LNCAP (cell line): ENCODE results near the gene EDN2.

Experiments
- TF ChIP-seq, protein P1 (sequence below): fragments of 450-650 bp; IDR thresholded peaks from 2 replicates; pipeline ENCODE4 v1.5.1; 2017; ENCODE audit warnings: mild to moderate bottlenecking

The EDN2 gene

DNA sequence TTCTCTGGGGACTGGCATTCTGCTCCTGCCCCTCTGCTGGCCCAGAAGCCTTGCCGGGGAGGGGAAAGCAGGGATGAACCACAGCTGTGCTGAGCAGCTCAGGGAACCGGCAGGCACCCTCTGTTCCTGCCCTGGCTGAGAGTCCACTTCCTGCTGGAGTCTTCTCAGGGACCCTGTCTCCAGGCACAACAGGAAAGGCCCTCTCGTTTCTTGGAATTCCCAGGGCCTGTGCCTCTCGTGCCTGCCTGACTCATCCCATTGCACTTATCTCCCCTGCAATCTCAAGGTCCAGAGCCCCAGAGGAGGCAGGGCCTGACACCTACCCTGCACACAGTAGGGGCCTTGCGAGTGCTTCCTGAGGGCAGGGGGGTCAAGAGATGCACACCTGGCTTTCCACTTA is 1.1 kb upstream of the EDN2 start:
- TF ChIP-seq, protein P1, sequence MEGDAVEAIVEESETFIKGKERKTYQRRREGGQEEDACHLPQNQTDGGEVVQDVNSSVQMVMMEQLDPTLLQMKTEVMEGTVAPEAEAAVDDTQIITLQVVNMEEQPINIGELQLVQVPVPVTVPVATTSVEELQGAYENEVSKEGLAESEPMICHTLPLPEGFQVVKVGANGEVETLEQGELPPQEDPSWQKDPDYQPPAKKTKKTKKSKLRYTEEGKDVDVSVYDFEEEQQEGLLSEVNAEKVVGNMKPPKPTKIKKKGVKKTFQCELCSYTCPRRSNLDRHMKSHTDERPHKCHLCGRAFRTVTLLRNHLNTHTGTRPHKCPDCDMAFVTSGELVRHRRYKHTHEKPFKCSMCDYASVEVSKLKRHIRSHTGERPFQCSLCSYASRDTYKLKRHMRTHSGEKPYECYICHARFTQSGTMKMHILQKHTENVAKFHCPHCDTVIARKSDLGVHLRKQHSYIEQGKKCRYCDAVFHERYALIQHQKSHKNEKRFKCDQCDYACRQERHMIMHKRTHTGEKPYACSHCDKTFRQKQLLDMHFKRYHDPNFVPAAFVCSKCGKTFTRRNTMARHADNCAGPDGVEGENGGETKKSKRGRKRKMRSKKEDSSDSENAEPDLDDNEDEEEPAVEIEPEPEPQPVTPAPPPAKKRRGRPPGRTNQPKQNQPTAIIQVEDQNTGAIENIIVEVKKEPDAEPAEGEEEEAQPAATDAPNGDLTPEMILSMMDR, result no peak

DNA sequence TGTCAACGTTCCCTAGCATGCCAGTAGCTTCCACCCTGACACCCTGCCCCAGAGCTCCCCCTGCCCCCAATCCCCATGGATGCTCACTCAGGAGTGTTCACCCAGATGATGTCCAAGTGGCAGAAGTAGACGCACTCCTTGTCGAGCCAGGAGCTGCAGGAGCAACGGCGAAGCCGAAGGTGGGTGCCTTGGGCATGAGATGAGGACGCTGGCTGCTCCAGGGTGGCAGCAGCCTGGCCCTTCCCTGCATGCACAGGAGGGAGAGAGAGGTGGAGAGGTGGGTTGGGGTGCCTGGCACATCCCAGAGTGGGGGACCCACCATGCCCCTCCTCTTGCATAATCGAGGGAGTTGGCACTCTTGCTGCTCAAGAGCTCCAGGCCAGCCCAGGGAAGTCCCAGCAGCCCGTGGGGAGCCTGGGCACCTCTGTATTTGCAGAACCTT is 502 bp downstream of the EDN2 start:
- TF ChIP-seq, protein P1, result no peak

DNA sequence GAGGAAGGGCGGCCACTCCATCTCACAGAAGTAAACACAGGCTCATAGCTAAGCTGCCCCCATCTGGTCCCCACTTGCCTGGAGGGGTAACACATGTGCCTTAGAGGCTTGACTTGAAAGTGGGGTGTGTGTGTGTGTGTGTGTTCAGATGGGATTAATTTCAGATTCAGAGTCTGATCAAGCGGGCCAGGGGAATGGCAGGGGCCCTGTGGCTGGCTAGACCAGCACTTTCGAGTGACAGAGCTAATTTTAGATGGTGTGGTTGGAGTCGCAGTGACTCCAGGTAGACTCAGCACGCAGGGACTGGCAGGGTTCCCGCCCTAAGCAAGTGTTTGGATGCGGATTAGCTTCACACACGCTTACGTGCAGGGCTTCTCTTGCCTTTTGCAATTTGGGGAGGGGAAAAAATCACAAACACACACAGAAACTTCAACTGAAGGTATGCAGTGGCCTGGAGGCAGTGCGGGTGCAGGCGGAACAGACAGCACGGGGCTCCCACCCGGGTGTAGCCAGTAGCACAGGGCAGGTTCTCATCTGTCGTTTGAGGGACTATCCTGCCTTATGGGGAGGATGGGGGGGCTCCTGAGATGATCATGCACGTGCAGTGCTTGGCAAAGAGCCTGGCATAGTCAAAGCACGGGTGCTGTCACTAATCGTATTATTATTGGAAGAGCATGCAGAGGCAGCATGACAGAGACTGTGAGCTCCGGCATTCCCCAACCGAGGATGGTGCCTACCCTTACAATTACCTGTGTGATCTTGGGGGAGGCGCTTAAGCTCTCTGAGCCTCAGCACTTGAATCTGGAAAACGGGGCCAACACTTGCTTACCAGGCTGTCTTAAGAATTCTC is 1.3 kb downstream of the EDN2 start:
- TF ChIP-seq, protein P1, result no peak

DNA sequence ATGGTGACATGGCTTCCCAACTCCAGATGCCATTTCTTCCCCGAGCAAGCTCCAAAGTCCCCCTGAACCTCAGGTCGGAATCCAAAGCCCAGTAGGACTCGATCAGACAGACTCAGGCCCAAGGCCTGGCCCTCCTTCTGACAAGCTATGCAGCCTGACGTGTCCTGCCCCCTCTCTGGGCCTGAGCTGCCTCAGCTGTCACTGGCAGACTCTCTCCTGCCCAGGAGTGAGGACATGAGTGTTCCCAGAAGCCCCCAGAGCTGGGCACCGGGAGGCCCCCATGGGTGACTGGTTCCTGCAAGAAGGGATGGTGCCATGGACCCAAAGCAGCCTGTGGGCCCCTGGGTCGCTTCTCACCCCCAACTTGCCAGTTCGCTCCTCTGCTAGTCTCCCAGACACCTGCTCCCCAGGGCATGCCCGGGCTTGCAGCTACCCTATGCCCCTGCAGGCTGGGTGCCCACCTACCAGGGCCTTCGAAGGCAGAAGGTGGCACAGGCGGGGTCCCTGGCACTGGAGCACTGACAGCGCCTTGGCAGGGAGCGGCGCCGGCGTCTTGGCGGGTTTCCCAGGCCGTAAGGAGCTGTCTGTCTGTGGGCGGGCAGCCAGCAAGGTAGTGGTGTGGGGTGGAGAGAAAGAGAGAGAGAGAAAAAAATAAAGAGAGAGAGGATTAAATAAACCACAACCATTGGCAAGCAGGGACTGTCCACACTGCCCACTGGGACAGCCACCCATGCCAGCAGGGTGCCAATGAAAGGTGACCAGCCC is 2.3 kb downstream of the EDN2 start:
- TF ChIP-seq, protein P1, result no peak

DNA sequence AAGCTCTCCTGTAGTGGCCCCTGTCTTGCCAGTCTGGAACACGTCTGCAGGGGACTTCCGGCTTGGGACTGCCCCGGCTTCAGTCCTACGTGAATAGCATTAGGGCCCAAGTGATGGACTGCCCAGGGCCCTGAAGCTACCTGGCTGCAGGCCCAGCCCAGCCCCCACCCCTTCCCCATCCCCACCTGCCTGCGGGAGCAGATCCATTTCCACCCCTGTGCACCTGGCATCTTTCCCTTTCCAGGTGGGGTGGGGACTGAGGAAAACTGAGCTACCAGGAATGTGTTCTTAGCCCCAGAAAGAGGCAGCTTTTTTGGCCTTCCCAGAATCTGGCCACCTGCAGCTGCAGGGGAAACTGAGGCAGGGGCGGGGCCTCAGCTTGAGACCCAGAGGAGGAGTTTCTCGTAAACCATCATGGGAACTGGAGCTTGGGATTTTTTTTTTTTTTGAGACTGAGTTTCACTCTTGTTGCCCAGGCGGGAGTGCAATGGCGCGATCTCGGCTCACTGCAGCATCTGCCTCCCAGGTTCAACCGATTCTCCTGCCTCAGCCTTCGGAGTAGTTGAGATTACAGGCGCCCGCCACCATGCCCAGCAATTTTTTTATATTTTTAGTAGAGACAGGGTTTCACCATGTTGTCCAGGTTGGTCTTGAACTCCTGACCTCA is 3.2 kb downstream of the EDN2 start:
- TF ChIP-seq, protein P1, result no peak

DNA sequence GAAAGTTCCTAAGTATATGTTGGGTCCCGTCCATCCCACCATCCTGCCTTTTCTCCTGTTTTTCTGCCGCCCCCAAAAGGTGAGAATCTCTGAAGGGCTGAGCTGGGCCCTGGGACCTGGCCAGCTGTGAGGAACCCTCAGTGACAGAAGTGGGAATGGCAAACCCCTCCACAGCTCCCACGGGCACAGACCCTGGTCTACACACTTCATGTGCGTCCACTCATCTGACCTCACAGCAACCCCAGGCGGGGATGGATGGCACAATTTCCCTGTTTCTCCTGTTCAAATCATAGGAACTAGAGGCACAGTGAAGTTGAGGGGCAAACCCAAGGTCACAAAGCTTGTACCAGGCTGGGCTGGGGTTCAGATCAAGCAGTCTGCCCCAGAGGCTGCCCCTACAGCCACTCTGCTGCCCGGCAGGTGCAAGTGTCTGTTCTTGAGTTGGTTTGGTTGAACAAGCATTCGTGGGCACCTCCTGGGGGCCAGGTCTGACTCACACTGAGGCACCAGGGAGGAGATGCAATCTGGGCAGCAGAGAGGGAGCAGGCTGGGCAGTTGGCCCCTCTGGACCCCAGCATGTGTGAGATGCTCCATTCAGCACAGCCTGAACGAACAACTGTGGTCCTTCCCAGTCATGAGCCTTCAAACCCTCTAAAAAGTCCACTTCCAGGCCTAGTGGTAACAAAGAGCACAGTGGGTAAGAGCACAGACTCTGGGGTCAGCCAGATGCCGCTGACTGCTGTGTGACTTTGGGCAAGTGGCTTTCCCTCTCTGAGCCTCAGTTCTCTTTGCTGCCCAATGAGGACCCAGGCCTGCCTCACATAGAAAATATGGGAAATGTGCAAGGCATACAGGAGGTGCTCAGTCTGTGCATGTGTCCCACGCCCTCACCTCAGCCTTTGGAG is 4.0 kb downstream of the EDN2 start:
- TF ChIP-seq, protein P1, result no peak

DNA sequence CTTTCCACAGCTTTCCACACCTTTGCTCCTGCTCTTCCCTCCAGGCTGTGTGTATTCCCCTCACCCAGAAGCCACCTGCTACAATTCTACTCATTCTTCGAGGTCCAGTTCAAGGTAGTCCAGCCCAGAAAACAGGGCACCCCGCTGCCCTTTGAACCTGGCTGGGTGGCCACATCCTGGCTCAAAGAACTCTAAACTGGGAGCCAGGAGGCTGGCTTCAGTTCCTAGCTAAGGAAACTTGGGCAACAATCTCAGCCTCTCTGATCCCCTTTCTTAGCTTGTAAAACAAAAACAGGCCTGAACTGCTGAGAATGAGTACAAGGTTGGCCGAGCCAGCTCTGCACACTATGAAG is 4.7 kb downstream of the EDN2 start:
- TF ChIP-seq, protein P1, result no peak
